ENCODE results near the gene CACHD1.
"Not testable (repeated sequence)": the region's sequence is repeated elsewhere in the genome, so short reads cannot be mapped to it uniquely, and the experiment has no call there.

Gene CACHD1

GRCh38 chr1:64497088-64497883, 27.4 kb downstream of the CACHD1 start:
- no peak for DNase-seq (ENCODE audit: low spot score)

GRCh38 chr1:64498325-64498724, 28.4 kb downstream of the CACHD1 start:
- DNase-seq (ENCODE audit: low spot score) = no peak

GRCh38 chr1:64499011-64499410, 29.1 kb downstream of the CACHD1 start:
- DNase-seq (ENCODE audit: low spot score) = no peak

- no peak for DNase-seq (ENCODE audit: low spot score)
Observed at GRCh38 chr1:64499966-64500365, 30.0 kb downstream of the CACHD1 start.

GRCh38 chr1:64502083-64502482, 32.2 kb downstream of the CACHD1 start:
- DNase-seq (ENCODE audit: low spot score) = no peak

GRCh38 chr1:64502931-64503330, 33.0 kb downstream of the CACHD1 start:
- DNase-seq (ENCODE audit: low spot score) = no peak

GRCh38 chr1:64505232-64505943, 35.5 kb downstream of the CACHD1 start:
- DNase-seq (ENCODE audit: low spot score) = peak; percentile 67

GRCh38 chr1:64505944-64506655, 36.2 kb downstream of the CACHD1 start:
- DNase-seq (ENCODE audit: low spot score) = no peak

GRCh38 chr1:64508629-64509028, 38.7 kb downstream of the CACHD1 start:
- DNase-seq (ENCODE audit: low spot score) = no peak

- DNase-seq (ENCODE audit: low spot score) = no peak
Observed at GRCh38 chr1:64511044-64511443, 41.1 kb downstream of the CACHD1 start.

GRCh38 chr1:64512206-64512605, 42.3 kb downstream of the CACHD1 start:
- not testable (repeated sequence) for DNase-seq (ENCODE audit: low spot score)

GRCh38 chr1:64513545-64513944, 43.6 kb downstream of the CACHD1 start:
- no peak for DNase-seq (ENCODE audit: low spot score)

GRCh38 chr1:64514197-64514765, 44.4 kb downstream of the CACHD1 start:
- DNase-seq (ENCODE audit: low spot score) = no peak

GRCh38 chr1:64515427-64515826, 45.5 kb downstream of the CACHD1 start:
- no peak for DNase-seq (ENCODE audit: low spot score)

- DNase-seq (ENCODE audit: low spot score) = no peak
Observed at GRCh38 chr1:64516301-64516700, 46.4 kb downstream of the CACHD1 start.

- DNase-seq (ENCODE audit: low spot score) = no peak
Observed at GRCh38 chr1:64516803-64517568, 47.1 kb downstream of the CACHD1 start.

GRCh38 chr1:64517640-64518039, 47.7 kb downstream of the CACHD1 start:
- no peak for DNase-seq (ENCODE audit: low spot score)

- DNase-seq (ENCODE audit: low spot score) = no peak
Observed at GRCh38 chr1:64518692-64519481, 49.0 kb downstream of the CACHD1 start.

GRCh38 chr1:64519901-64520300, 50.0 kb downstream of the CACHD1 start:
- DNase-seq (ENCODE audit: low spot score) = no peak

- no peak for DNase-seq (ENCODE audit: low spot score)
Observed at GRCh38 chr1:64522740-64523139, 52.8 kb downstream of the CACHD1 start.
